ENCODE data around the gene LTBP3.

LTBP3 gene

DNA sequence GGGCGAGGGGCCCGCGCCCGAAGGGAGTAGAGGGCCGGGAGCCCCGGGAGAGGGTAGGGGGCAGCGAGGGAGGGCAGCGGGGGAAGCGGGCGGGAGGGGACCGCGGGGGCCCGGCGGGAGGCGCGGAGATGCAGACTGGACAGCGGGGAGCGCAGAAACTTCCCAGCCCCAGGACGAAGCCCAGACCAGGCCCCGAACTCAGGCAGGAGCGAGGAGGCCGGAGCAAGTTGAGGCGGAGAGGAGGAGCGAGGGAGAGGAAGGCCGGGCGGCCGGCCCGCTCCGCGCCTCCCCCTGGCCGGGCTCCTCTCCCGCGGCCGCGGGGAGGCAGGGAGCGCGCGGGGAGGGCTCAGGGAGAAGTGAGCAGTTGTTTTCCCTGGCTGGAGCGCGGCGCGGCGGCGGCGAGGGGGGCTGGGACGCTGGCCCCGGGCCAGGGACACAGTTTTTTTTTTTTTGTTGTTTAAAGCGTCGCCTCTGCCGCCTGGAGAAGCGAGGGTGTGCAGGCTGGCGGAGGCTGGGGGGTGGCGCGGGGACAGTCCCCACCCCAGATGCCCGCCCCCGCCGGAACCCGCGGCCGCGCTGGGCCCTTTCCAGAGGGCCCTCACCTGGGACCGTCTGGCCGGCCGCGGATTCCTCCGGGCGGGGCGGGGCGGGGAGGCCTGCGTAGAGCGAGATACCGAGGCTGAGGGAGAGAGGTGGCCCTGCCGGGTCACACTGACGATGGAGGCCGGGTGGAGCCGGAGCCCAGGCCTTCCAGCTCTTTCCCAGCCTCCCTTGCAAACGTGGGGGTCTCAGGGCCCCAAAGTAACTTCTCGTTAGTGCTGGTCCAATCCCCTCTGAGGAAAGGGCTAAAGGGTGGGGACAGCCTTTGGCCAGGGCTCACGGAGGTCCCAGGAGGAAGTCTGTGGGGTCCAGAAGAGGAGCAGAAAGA, at the start of gene LTBP3:
Gene LTBP3, minus strand, starts transcription at position 358 of the 928 bp plus-strand sequence. CDS start 400 bp downstream, outside the sequence.
- peak; percentile 96 for DNase-seq (ENCODE audit: low read depth, low spot score)

DNA sequence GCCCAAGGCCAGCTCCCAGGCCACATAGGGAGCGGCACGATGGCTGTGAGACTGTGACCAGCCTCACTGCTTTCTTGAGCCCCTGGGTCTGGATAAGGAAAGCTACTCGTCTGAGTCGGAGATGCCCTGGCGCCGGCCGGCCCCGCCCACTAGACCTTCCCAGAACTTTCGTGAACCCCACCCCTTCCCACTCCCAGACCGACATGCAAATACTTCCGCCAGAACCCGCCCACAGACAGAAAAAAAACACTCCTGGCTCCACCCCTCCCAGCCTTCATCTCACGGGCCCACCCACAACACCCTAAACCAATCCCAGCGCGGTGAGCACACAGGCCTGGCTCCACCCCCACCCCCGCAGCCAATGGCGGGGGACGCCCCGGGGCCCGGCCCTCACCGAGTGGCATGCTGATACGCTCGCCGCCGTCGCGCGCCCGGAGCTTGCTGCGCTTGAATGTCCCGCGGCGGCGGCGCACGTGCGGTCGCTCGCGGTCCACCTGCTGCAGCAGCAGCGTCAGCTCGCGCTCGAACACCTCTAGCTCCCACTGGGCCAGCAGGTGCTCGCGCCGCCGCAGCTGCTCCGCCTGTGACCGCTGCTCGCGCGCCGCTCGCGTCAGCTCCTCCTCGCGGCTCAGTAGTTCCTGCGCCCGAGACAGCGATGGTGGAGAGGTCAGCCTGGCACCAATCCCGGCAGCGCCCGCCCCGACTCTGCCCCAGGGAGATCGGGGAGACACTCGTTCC, 48.9 kb upstream of the LTBP3 start:
- peak; percentile 98 for DNase-seq (ENCODE audit: low read depth, low spot score)

DNA sequence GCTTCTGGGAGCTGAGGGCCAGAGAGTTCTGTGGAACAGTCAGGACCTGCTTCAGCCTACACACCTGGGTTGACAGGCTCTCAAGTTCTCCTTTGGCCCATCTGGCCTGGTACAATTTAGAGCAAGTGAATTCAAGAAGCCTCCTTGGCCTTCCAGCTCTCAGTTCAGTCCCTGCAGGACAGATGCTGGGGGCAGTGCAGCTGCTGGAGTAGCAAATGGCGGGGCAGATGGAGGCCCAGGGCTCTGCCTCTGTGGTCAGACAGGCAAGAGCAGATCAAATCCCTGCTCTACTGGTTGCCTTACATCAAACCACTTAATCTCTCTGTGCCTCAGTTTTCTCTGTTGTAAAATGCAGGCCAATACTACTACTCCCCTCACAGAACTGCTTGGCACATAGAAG, 46.1 kb upstream of the LTBP3 start:
- DNase-seq (ENCODE audit: low read depth, low spot score), result no peak

DNA sequence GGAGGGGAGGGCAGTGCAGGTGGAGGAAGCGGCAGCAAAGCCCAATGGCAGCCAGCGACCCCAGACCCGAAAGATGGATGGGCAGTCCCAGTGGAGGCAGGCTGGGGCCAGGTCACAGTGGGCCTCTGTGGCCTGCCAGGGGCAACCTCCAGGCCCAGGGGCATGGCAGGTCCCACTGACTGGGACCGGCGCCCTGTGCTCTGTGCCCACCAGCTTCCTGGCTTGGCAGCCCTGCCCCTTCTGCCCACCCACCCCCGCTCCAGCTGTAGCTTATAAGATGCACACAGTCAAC, 41.7 kb upstream of the LTBP3 start:
- DNase-seq (ENCODE audit: low read depth, low spot score), result no peak

DNA sequence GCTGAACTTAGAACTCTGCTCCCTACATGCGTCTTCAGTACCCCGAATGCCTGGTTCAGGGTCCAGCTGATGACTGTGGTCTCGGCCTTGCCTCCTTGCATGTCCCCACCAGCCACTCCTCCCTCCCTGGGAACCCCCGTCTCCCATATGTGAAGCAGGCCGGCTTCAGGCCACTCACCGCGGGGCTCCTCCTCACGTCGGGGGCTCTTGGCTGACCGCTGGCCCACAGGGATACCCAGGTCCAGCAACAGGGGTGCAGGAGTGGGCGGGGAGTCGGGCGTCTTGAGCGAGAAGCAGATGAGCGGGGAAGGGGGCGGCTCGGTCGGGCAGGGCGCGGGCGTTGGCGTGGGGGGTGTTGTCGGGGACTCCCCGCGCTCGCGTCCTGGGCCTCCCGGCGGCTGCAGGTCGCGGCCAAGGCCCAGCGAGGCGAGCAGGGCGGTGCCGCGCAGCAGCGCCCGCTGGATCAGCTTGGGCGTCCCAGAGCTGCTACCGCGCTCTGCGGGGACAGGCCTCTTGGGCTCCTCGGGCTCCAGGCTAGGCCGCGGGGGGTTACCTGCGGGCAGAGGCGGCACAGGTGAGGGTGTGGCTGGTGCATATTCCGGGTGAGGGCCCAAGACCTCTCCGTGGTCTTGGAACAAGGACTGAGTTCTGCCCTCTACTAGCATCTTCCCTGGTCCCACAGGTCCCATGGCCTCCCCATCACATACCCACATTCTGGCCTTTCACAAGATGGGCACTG, 41.2 kb upstream of the LTBP3 start:
- no peak for DNase-seq (ENCODE audit: low read depth, low spot score)

DNA sequence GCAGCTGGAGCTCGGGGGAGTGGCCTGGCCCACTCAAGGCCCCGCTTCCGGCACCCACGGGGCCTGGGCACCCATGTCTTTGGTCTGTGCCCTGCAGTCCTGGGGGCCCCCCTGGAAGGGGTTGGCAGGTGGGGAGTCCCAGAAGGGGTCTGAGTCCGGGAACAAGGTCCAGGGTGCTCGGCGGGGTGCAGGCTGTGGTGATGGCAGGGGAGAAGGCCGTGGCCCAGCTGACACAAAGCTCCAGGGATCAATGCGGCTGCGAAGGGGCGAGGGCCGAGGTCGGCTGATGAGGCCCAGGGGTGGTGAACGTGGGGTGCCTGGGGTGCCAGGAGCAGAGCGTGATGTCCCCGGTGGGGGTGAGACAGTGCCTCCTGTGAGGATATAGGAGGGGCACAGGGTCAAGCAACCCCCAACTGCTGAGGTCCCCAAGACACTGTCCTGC, 40.1 kb upstream of the LTBP3 start:
- no peak for DNase-seq (ENCODE audit: low read depth, low spot score)

DNA sequence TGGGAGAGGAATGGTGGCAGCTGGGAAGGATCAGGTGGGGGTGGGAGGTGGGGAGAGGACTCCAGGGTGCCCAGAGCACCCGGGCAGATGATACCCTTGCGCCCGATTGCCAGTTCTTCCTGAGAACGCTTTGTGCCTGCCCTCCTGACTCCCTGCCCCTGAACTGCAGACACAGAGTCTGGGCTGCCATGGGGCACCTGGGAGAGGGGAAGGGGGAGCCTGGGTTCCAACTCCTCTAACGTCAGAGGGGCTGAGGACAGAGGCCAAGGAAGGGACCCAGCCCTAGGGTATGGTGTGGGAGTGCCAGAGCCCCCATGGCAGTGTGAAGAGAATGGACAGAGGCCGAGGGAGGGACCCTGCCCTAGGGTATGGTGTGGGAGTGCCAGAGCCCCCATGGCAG, 38.4 kb upstream of the LTBP3 start:
- DNase-seq (ENCODE audit: low read depth, low spot score), result no peak

DNA sequence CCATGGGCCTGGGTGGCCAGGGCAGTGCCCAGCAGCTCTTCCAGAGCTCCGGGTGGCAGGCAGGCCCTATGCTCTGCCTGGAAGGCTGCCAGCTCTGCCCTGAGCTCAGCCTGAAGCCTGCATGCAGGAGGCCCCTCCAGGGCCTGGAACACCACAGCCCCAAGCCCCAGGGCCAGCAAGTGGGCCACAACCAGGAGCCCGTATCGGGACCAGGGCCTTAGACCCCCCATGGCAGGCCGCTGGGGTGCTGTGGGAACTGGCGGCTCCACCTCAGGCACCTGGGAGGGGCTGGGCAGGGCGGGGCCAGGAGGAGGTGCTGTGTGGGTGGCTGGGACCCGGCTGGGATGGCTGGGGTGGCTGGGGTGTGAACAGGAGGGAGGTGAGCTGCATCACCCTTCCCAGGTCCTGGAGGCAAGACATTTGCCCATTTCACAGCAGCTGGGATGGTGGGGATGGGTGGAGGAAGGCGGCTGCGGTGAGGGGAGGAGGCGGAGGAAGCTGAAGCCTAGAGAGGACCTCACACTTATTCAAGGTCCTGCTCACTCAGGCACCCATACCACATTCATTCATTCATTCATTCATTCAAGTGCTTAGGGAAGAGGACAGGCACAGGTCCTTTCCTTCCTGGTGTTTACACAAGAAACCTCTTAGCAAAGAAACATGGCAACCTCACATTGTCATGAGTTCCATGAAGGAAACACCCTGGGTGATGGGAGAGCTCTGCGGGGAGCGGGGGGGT, 37.6 kb upstream of the LTBP3 start, which contains the start of gene KCNK7:
Gene KCNK7, minus strand, starts transcription at position 258 of the 739 bp plus-strand sequence. Its CDS starts 28 bp downstream, at position 230.
- DNase-seq (ENCODE audit: low read depth, low spot score), result no peak

DNA sequence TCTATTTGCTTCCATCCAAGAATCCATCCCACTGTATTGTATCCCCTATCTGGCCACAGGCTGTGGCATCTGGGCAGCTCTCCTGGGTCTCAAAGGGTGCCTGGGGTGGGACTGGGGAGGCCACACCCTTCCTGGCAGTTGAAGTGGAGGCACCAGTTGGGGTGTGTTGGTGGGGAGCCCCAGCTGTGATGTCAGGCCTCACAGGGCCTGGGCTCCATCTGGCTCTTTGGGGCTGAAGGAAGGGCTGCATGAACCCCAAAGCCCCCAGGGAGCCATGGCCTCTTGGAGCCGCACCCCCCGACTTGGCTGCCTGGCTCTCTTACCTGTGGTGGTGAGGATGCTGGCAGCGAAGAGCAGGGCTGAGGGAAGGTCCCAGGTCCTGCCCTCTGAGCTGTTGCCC, 37.0 kb upstream of the LTBP3 start:
- no peak for DNase-seq (ENCODE audit: low read depth, low spot score)

DNA sequence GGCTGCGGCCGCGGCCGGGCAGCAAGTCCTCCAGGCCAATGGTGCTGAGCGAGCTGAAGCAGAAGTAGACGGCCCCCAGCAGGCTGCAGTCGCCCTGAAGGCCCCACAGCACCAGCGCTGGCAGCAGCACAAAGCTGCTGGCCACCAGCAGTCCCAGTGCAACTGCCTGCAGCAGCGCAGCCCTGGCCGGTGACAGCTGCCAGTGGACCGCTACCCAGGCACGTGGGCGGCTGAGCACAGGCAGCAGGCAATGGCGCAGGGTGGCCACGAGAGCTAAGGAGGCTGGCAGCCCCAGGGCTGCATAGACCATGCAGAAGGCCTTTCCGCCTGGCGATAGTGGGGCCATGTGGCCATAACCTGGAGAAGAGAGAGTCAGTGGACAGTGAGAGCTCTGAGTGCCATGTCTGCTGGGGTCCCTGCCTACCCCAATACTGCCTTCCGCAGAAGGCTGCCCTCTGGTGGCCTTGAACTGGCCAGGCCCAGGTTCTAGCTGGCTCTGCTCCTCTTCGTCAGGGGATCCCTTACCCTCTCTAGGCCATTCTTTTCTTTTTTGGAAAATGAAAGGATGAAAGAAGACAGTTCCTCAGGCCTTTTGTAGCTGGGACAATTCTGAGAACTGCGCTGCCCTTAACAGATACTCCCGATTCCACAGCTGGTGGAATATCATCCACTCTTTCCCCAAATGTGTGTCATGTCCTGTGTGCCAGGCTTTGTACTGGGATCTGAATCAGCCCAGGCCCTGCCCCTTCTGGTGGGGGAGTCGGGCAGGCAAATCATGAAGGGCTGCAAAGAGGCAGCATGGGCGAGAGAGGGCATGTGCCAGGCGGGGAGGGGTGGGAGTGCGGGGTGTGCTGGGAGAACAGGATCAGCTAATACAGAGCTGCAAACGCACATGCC, 35.6 kb upstream of the LTBP3 start:
- DNase-seq (ENCODE audit: low read depth, low spot score), result peak; percentile 53

DNA sequence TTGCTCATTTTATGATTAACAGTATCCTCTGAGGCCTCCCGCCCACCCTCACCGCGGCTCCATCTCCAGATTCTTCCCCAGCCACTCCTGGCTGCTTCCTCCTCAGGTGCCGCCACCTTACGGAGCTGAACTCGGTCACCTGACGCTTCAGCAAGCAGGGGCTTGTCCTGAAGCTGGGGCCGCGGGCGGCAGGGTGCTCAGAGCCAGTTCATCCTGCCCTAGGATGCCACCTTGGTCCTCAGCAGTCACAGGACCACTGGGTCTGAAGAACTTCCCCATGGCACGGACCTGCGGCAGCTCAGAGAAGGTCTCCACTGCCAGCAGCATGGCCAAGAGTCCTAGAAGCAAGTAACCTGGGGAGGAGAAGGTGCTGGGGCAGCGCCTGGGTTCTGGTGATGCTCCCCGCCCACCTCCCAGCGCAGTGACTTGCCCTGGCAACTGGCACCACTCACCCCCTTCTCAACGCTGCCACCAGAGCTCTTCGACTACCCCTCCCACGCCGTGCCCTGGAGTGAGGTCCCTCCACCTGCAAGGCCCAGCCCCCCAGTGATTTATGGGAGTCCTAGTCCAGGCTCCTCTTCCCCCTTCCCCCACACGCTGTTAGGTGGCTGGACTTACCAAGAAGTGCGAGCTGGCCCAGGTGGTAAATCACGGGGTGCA, 34.8 kb upstream of the LTBP3 start:
- DNase-seq (ENCODE audit: low read depth, low spot score), result no peak

DNA sequence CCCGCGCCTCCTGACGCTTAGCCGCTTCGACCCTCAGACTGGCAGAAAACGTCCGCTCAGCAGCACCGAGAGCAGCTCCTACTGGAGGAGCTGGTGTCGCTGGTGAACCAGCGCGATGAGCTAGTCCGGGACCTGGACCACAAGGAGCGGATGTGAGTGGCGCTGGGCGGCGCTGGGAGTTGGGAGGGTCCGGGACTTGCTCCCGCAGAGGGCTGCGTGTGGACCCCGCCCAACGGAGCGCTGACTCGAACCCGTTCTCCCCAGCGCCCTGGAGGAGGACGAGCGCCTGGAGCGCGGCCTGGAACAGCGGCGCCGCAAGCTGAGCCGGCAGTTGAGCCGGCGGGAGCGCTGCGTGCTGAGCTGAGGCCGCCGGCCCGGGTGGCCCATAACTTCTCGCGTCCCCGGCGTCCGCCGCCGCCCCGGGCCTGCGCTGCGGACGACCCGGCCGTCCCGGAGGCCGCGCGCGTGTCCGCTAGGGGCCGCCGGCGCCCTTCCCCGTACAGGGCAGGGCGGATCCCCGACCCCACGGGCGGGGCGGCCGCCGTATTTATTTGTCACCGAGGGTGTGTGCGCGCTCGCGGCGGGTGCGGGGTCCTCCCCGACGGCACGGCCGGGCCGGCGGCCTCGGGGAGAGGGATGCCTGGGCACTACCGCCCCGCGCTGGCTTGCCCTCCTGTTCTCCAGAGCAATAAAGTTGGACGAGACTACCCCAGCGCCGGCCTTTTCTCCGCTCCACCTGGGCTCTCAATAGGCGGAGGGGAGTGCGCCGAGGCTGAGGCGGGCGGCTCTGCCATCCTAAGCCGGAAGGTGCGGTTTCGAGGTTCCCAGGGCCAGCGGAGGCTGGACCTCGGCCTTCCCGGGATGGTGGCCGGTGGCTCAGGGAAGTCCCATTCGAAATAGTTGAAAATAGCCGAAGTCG, 34.0 kb upstream of the LTBP3 start:
- peak; percentile 87 for DNase-seq (ENCODE audit: low read depth, low spot score)

DNA sequence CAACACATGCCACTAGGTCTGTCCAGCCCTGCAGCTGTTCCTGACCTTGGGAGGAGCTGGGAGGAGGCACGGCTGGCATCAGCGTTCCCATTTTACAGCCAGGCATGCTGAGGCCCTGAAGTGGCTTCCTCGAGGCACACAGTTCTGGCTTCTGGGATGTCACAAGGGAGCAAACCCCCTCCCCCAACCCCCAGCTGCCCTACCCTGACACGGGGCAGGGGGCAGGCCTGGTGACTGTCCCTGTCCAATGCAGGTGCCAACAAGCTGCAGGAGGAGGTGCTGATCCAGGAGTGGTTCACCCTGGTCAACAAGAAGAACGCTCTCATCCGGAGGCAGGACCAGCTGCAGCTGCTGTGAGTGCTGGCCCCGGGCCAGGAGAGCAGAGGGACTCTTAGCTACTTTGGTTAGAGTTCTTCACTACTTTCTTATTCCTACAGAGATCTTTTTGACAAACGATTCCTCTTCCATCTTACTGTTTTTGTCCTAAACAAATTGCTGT, 32.1 kb upstream of the LTBP3 start:
- DNase-seq (ENCODE audit: low read depth, low spot score), result no peak

DNA sequence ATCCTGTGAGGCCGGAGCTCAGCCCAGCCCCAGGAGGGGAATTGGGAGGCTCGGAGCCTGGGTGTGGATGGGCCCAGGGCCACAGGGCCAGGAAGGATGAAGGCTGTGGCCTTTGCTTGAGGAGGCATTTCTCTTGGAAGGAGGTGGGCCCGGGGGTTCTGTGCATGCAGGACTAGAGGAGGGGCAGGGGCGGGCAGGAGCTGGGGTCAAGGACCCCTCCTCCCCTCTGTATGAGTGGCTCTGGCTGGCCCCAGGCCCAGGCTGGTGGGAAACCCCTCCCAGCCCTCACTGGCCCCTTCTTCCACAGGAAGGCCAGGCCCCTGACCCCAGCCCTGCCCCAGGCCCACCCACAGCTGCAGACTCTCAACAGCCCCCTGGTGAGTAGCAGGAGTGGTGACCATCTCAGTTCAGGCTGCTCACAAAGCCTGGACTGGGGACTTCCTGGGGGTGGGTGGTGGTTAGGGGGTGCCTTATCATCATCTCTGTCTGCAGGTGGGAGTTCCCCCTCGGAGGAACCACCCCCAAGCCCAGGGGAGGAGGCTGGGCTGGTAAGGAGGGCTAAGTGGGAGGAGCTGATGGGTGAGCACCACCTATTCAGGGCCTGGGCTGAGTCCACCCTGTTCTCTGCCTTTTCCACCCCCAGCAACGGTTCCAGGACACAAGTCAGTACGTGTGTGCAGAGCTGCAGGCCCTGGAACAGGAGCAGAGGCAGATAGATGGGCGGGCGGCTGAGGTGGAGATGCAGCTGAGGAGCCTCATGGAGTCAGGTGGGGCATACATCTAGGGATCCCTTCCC, 31.5 kb upstream of the LTBP3 start:
- no peak for DNase-seq (ENCODE audit: low read depth, low spot score)

DNA sequence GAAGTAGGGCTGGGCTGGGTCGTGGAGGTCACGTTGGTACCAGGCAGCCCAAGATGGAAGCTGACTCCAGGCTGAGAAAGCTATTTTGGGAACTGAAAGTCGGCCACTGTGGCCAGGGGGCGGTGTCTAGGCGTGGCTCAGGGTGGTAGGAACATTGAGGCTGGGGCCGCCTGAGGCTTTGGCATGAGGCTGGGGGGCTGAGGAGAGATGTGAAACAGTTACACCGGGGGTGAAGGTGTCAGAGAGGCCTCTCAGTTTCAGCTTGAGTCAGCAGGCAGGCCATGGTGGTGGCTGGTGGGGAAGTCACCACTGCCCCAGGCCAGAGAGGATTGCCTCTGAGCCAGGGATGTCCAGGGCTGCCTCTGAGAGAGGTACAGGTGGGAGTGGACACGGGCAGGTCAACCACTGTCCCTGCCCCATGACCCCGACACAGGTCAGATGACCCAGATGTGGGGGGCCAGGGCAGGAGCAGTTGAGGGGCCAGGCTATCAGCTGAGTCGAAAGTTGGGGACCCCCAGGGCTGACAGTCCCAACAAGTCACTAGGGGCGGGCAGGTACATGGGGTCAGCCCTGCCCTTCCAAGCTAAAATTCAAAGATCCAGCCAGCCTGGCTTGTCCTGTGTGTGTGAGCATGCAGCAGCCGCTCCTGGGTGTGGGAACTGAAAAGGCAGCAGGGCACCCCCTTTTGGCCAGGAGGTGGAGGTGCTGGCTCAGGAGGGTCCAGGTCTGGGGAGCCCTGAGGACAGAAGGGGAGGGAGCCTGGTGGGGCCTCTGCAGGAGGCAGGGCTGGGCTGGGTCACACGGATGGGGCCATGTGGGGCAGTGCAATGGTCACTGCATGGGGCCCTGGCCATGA, 30.3 kb upstream of the LTBP3 start:
- DNase-seq (ENCODE audit: low read depth, low spot score), result peak; percentile 64

DNA sequence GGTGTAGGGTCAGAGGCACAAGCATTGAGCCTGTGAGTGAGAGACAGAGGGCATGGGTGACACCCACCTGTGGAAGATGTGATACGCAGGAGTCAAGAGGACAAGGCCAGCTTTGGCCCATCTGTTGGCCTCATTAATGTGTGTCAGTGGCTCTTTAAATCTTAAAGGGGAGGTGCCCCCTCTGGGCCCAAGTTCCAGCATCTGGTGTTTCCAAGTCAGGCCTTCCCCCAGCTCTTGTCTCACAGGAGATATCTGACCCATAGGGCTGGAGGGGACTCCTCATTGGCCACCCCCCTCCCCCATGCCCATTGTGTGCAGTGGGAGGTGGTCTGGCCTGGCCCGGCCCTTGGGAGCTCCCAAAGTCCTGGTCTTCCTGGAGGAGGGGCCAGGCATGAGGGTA, 28.5 kb upstream of the LTBP3 start:
- no peak for DNase-seq (ENCODE audit: low read depth, low spot score)

DNA sequence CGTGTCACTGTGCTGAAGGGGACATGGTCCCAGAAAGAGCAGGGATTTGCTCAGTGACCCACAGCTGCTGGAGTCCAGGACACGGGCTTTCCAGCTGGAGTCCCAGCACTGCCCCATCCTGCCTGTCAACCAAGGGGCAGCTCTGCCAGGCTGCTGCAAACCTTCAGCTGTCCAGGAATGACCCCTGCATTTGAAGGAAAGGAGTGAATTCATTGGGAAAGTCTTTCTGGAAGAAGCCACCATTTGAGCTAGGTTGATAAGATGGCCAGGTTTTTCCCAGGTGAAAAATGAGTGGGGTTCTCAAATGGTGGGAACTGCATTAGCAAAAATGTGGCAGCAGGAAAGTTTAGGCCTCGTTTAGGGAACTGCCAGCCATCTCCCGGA, 28.1 kb upstream of the LTBP3 start:
- no peak for DNase-seq (ENCODE audit: low read depth, low spot score)
